Measurements from ENCODE around the gene IL18. TPM values are rescaled to one million over a fixed set of nuclear protein-coding genes. Genes with fewer than 3 reads are reported as not detected.

IL18 gene
- total and polyA plus RNA-seq, 2 donors from 2014 or later: 25.2 to 37.4 TPM

GRCh38 chr11:112132737-112133136 is 31.2 kb downstream of the IL18 start:
- intact Hi-C loops (cut with DNase I): no loop called here
- Histone ChIP-seq H3K4me3 (ENCODE audit: low read length in 3 of 3) (no peak overlapping the region), H3K9me3 (ENCODE audit: control insufficient read depth in 2 of 3, insufficient read depth in 1 of 3, low read length in 3 of 3) (no peaks in the 10 kb centered on the region), H3K36me3 (ENCODE audit: control insufficient read depth in 2 of 3, insufficient read depth in 3 of 3, low read length in 3 of 3) (no peaks in the 10 kb centered on the region), H3K27ac (ENCODE audit: low read depth in 2 of 2, low read length in 2 of 2) (no peak overlapping the region), H3K27me3 (ENCODE audit: control insufficient read depth, insufficient read depth, low read length) (no peaks in the 10 kb centered on the region), H3K4me1 (ENCODE audit: control insufficient read depth in 2 of 3, insufficient read depth in 2 of 3, low read depth in 1 of 3, low read length in 3 of 3) (peaks cover 0 to 5% (median 0%) of the 10 kb centered on the region in 3 donors), H3K9ac (ENCODE audit: low read length in 3 of 3) (no peak overlapping the region)
- no peak for TF ChIP-seq CTCF (IDR thresholded peaks at IDR 0.05; ENCODE audit: borderline replicate concordance, extremely low read depth, insufficient read depth)
- DNase-seq (no peak), FAIRE-seq (no peak)

GRCh38 chr11:112129656-112130055 is 34.2 kb downstream of the IL18 start:
- Histone ChIP-seq H3K9me3 (ENCODE audit: control insufficient read depth in 2 of 3, insufficient read depth in 1 of 3, low read length in 3 of 3) (no peaks in the 10 kb centered on the region), H3K4me1 (ENCODE audit: control insufficient read depth in 2 of 3, insufficient read depth in 2 of 3, low read depth in 1 of 3, low read length in 3 of 3) (peaks cover 0 to 5% (median 0%) of the 10 kb centered on the region in 3 donors), H3K4me3 (ENCODE audit: low read length in 3 of 3) (no peak overlapping the region), H3K9ac (ENCODE audit: low read length in 3 of 3) (no peak overlapping the region), H3K36me3 (ENCODE audit: control insufficient read depth in 2 of 3, insufficient read depth in 3 of 3, low read length in 3 of 3) (no peaks in the 10 kb centered on the region), H3K27ac (ENCODE audit: low read depth in 2 of 2, low read length in 2 of 2) (no peak overlapping the region), H3K27me3 (ENCODE audit: control insufficient read depth, insufficient read depth, low read length) (no peaks in the 10 kb centered on the region)
- FAIRE-seq (no peak), DNase-seq (no peak)
- intact Hi-C loops (cut with DNase I): no loop called here
- no peak for TF ChIP-seq CTCF (IDR thresholded peaks at IDR 0.05; ENCODE audit: borderline replicate concordance, extremely low read depth, insufficient read depth)

- DNase-seq: peak in 3 of 5 donors; percentile 29 to 80 (median 57)
- Histone ChIP-seq H3K4me1 (ENCODE audit: control insufficient read depth in 2 of 3, insufficient read depth in 2 of 3, low read depth in 1 of 3, low read length in 3 of 3) (peaks cover 0 to 5% (median 0%) of the 10 kb centered on the region in 3 donors), H3K9ac (ENCODE audit: low read length in 3 of 3) (no peak overlapping the region), H3K36me3 (ENCODE audit: control insufficient read depth in 2 of 3, insufficient read depth in 3 of 3, low read length in 3 of 3) (no peaks in the 10 kb centered on the region), H3K27me3 (ENCODE audit: control insufficient read depth, insufficient read depth, low read length) (no peaks in the 10 kb centered on the region), H3K27ac (ENCODE audit: low read depth in 2 of 2, low read length in 2 of 2) (no peak overlapping the region), H3K4me3 (ENCODE audit: low read length in 3 of 3) (no peak overlapping the region), H3K9me3 (ENCODE audit: control insufficient read depth in 2 of 3, insufficient read depth in 1 of 3, low read length in 3 of 3) (no peaks in the 10 kb centered on the region)
- TF ChIP-seq CTCF (IDR thresholded peaks at IDR 0.05; ENCODE audit: borderline replicate concordance, extremely low read depth, insufficient read depth): no peak
- no peak for FAIRE-seq
- intact Hi-C loops (cut with DNase I): no loop called here
These were observed 35.3 kb downstream of the IL18 start for GRCh38 chr11:112128483-112129121.

GRCh38 chr11:112127056-112127455 is 36.8 kb downstream of the IL18 start:
- no peaks in the 10 kb centered on the region for H3K36me3 ChIP-seq (ENCODE audit: control insufficient read depth in 2 of 3, insufficient read depth in 3 of 3, low read length in 3 of 3)
- no peaks in the 10 kb centered on the region for H3K27me3 ChIP-seq (ENCODE audit: control insufficient read depth, insufficient read depth, low read length)
- H3K9me3 ChIP-seq (ENCODE audit: control insufficient read depth in 2 of 3, insufficient read depth in 1 of 3, low read length in 3 of 3): no peaks in the 10 kb centered on the region
- intact Hi-C loops (cut with DNase I): no loop called here
- peaks cover 0 to 5% (median 0%) of the 10 kb centered on the region in 3 donors for H3K4me1 ChIP-seq (ENCODE audit: control insufficient read depth in 2 of 3, insufficient read depth in 2 of 3, low read depth in 1 of 3, low read length in 3 of 3)
- no peak overlapping the region for H3K27ac ChIP-seq (ENCODE audit: low read depth in 2 of 2, low read length in 2 of 2)
- H3K4me3 ChIP-seq (ENCODE audit: low read length in 3 of 3): no peak overlapping the region
- FAIRE-seq (no peak), DNase-seq (no peak)
- TF ChIP-seq CTCF (IDR thresholded peaks at IDR 0.05; ENCODE audit: borderline replicate concordance, extremely low read depth, insufficient read depth): no peak
- no peak overlapping the region for H3K9ac ChIP-seq (ENCODE audit: low read length in 3 of 3)
